C1 segment of cervical spinal cord (tissue), 14 donors: Measurements from ENCODE around the gene CFAP74.
"Not testable (repeated sequence)": the region's sequence is repeated elsewhere in the genome, so short reads cannot be mapped to it uniquely, and the experiment has no call there.

Source experiments
- DNase-seq, 14 donors: peaks; one replicate each; lab custom pipeline; 2025; lab: John Stamatoyannopoulos, UW

CFAP74 gene

GRCh38 chr1:1988061-1988945, 15.3 kb downstream of the CFAP74 start:
- no peak for DNase-seq

GRCh38 chr1:1987142-1987510, 16.5 kb downstream of the CFAP74 start:
- no peak for DNase-seq

- no peak for DNase-seq
Observed at GRCh38 chr1:1986451-1987141, 17.0 kb downstream of the CFAP74 start.

GRCh38 chr1:1985375-1986050, 18.1 kb downstream of the CFAP74 start:
- DNase-seq: peak in 1 of 14 donors; percentile 40

- DNase-seq: no peak
Observed at GRCh38 chr1:1984560-1985070, 19.0 kb downstream of the CFAP74 start.

- DNase-seq: no peak
Observed at GRCh38 chr1:1982379-1983232, 21.0 kb downstream of the CFAP74 start.

- not testable (repeated sequence) for DNase-seq
Observed at GRCh38 chr1:1981631-1982327, 21.8 kb downstream of the CFAP74 start.

GRCh38 chr1:1981142-1981500, 22.5 kb downstream of the CFAP74 start:
- no peak for DNase-seq

- DNase-seq: no peak
Observed at GRCh38 chr1:1980467-1981141, 23.0 kb downstream of the CFAP74 start.

- no peak for DNase-seq
Observed at GRCh38 chr1:1979482-1980165, 24.0 kb downstream of the CFAP74 start.

- DNase-seq: not testable (repeated sequence)
Observed at GRCh38 chr1:1978690-1979481, 24.7 kb downstream of the CFAP74 start.

- no peak for DNase-seq
Observed at GRCh38 chr1:1978108-1978507, 25.5 kb downstream of the CFAP74 start.

GRCh38 chr1:1976031-1976430, 27.6 kb downstream of the CFAP74 start:
- DNase-seq: no peak

GRCh38 chr1:1975535-1975934, 28.1 kb downstream of the CFAP74 start:
- no peak for DNase-seq

- DNase-seq: no peak
Observed at GRCh38 chr1:1974834-1975233, 28.8 kb downstream of the CFAP74 start.

- no peak for DNase-seq
Observed at GRCh38 chr1:1973716-1974642, 29.6 kb downstream of the CFAP74 start.

- no peak for DNase-seq
Observed at GRCh38 chr1:1972976-1973715, 30.4 kb downstream of the CFAP74 start.
